ENCODE data around the gene ZNF483. TPM values are rescaled to one million over a fixed set of nuclear protein-coding genes. Genes with fewer than 3 reads are reported as not detected.

ZNF483 gene
- total and polyA plus RNA-seq, 3 donors from 2014 or later, result 10.5 to 28.6 (median 25.1) TPM

GRCh38 chr9:111604054-111604615 is 79.2 kb downstream of the ZNF483 start:
- Histone ChIP-seq H3K27me3 (no peaks in the 10 kb centered on the region), H3K4me3 (no peak overlapping the region), H3K36me3 (ENCODE audit: low read depth, missing control alignments) (no peaks in the 10 kb centered on the region), H3K4me1 (no peaks in the 10 kb centered on the region), H3K27ac (no peak overlapping the region), H3K9me3 (no peaks in the 10 kb centered on the region)
- TF ChIP-seq, protein P1, sequence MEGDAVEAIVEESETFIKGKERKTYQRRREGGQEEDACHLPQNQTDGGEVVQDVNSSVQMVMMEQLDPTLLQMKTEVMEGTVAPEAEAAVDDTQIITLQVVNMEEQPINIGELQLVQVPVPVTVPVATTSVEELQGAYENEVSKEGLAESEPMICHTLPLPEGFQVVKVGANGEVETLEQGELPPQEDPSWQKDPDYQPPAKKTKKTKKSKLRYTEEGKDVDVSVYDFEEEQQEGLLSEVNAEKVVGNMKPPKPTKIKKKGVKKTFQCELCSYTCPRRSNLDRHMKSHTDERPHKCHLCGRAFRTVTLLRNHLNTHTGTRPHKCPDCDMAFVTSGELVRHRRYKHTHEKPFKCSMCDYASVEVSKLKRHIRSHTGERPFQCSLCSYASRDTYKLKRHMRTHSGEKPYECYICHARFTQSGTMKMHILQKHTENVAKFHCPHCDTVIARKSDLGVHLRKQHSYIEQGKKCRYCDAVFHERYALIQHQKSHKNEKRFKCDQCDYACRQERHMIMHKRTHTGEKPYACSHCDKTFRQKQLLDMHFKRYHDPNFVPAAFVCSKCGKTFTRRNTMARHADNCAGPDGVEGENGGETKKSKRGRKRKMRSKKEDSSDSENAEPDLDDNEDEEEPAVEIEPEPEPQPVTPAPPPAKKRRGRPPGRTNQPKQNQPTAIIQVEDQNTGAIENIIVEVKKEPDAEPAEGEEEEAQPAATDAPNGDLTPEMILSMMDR (IDR thresholded peaks at IDR 0.05), result no peak
- no peak for TF ChIP-seq POLR2A (IDR thresholded peaks at IDR 0.05)
- 78 to 80% methylated on average over 16 of the region's 16 CpGs for WGBS, 2 donors
- DNase-seq, result no peak
- intact Hi-C loops (cut with DNase I; ENCODE audit: low total_unique reads), result no loop called here

DNA sequence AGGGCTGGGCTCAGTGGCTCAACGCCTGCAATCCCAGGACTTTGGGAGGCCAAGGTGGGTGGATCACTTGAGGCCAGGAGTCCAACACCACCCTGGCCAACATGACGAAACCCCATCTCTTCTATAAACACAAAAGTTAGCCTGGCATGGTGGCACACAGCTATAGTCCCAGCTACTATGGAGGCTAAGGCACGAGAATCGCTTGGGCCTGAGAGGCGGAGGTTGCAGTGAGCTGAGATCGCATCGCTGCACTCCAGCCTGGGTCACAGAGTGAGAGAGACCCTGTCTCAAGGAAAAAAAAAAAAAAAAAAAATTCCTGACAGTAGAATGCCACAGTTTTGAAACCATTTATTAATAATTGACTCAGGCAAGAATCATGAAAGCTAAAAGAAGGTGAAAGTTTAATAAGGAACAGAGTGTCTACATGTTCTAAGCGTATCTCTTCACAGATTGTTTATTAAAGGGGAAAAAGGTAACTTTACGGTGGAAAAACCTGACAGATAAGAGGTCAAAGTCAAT is 80.1 kb downstream of the ZNF483 start:
- 84 to 89% methylated on average over 9 of the region's 9 CpGs for WGBS, 2 donors
- no peaks in the 10 kb centered on the region for H3K27me3 ChIP-seq
- no peak for DNase-seq
- TF ChIP-seq, protein P1 (IDR thresholded peaks at IDR 0.05), result no peak
- no peak for TF ChIP-seq POLR2A (IDR thresholded peaks at IDR 0.05)
- intact Hi-C loops (cut with DNase I; ENCODE audit: low total_unique reads), result no loop called here
- H3K36me3 ChIP-seq (ENCODE audit: low read depth, missing control alignments), result no peaks in the 10 kb centered on the region
- no peak overlapping the region for H3K4me3 ChIP-seq
- no peaks in the 10 kb centered on the region for H3K9me3 ChIP-seq
- H3K27ac ChIP-seq, result no peak overlapping the region
- no peaks in the 10 kb centered on the region for H3K4me1 ChIP-seq

- WGBS, 2 donors, result 68 to 70% methylated on average over 5 of the region's 5 CpGs
- Histone ChIP-seq H3K4me1 (no peaks in the 10 kb centered on the region), H3K4me3 (no peak overlapping the region), H3K36me3 (ENCODE audit: low read depth, missing control alignments) (no peaks in the 10 kb centered on the region), H3K9me3 (no peaks in the 10 kb centered on the region), H3K27me3 (no peaks in the 10 kb centered on the region), H3K27ac (no peak overlapping the region)
- no peak for TF ChIP-seq POLR2A (IDR thresholded peaks at IDR 0.05)
- TF ChIP-seq, protein P1 (IDR thresholded peaks at IDR 0.05), result no peak
- intact Hi-C loops (cut with DNase I; ENCODE audit: low total_unique reads), result no loop called here
- DNase-seq, result no peak
These were observed 85.2 kb downstream of the ZNF483 start for GRCh38 chr9:111610149-111610548.

DNA sequence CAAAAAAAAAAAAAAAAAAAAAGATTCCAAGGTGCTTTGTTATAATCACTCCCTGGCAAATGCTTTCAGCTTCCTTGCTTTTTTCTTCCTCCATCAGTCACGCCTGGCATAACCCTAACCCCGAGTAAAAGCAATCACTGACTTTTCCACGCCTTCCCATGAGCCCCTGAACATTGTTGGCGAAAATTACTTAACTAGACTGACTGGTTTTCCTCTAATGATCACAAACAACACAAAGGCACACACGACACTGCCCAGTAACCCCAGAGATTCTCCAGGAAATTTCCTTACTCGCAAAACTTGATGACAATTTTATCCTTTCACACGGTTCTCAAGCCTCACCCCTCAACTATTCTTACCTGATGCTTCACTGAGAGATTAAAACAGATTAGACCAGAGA is 85.9 kb downstream of the ZNF483 start:
- Histone ChIP-seq H3K27me3 (no peaks in the 10 kb centered on the region), H3K4me1 (no peaks in the 10 kb centered on the region), H3K4me3 (no peak overlapping the region), H3K9me3 (no peaks in the 10 kb centered on the region), H3K36me3 (ENCODE audit: low read depth, missing control alignments) (no peaks in the 10 kb centered on the region), H3K27ac (no peak overlapping the region)
- DNase-seq, result no peak
- WGBS, 2 donors, result 87 to 93% methylated on average over 7 of the region's 7 CpGs
- TF ChIP-seq POLR2A (IDR thresholded peaks at IDR 0.05), result no peak
- TF ChIP-seq, protein P1 (IDR thresholded peaks at IDR 0.05), result no peak
- intact Hi-C loops (cut with DNase I; ENCODE audit: low total_unique reads), result no loop called here

GRCh38 chr9:111613436-111614040 is 88.6 kb downstream of the ZNF483 start:
- H3K27ac ChIP-seq, result no peak overlapping the region
- no peaks in the 10 kb centered on the region for H3K36me3 ChIP-seq (ENCODE audit: low read depth, missing control alignments)
- H3K27me3 ChIP-seq, result no peaks in the 10 kb centered on the region
- intact Hi-C loops (cut with DNase I; ENCODE audit: low total_unique reads), result no loop called here
- no peaks in the 10 kb centered on the region for H3K4me1 ChIP-seq
- no peaks in the 10 kb centered on the region for H3K9me3 ChIP-seq
- WGBS, 2 donors, result 59 to 65% methylated on average over 4 of the region's 4 CpGs
- DNase-seq, result no peak
- TF ChIP-seq, protein P1 (IDR thresholded peaks at IDR 0.05), result no peak
- TF ChIP-seq POLR2A (IDR thresholded peaks at IDR 0.05), result no peak
- H3K4me3 ChIP-seq, result no peak overlapping the region

All from testis (tissue), 3 donors.